ENCODE data around the gene EEF1A2.
A peak's percentile ranks its signal among the peaks of the same experiment; 100 is the strongest.

The EEF1A2 gene

GRCh38 chr20:63498960-63499337, at the start of gene EEF1A2:
EEF1A2 (minus strand) TSS chr20:63499083; CDS start chr20:63497763, 1,320 bp downstream.
- no peak for DNase-seq

- DNase-seq, result no peak
Measured at GRCh38 chr20:63548542-63548941, 49.7 kb upstream of the EEF1A2 start.

GRCh38 chr20:63547725-63548480, 49.0 kb upstream of the EEF1A2 start, which contains the start of gene SRMS:
SRMS (minus strand) TSS chr20:63547749; CDS start chr20:63547463, 286 bp downstream.
- no peak for DNase-seq

- no peak for DNase-seq
Measured at GRCh38 chr20:63546956-63547724, 48.3 kb upstream of the EEF1A2 start.

GRCh38 chr20:63546256-63546955, 47.5 kb upstream of the EEF1A2 start:
- no peak for DNase-seq

- DNase-seq, result no peak
Measured at GRCh38 chr20:63545814-63546213, 46.9 kb upstream of the EEF1A2 start.

GRCh38 chr20:63544958-63545516, 46.2 kb upstream of the EEF1A2 start:
- DNase-seq, result no peak

- DNase-seq, result no peak
Measured at GRCh38 chr20:63544241-63544957, 45.5 kb upstream of the EEF1A2 start.

GRCh38 chr20:63543733-63544132, 44.9 kb upstream of the EEF1A2 start:
- no peak for DNase-seq

- DNase-seq, result no peak
Measured at GRCh38 chr20:63543131-63543530, 44.2 kb upstream of the EEF1A2 start.

- DNase-seq, result no peak
Measured at GRCh38 chr20:63542696-63543095, 43.8 kb upstream of the EEF1A2 start.

- no peak for DNase-seq
Measured at GRCh38 chr20:63542031-63542559, 43.2 kb upstream of the EEF1A2 start.

- no peak for DNase-seq
Measured at GRCh38 chr20:63541371-63541770, 42.5 kb upstream of the EEF1A2 start.

- DNase-seq, result no peak
Measured at GRCh38 chr20:63540417-63541186, 41.7 kb upstream of the EEF1A2 start.

- no peak for DNase-seq
Measured at GRCh38 chr20:63539441-63540370, 40.8 kb upstream of the EEF1A2 start.

GRCh38 chr20:63539092-63539430, 40.2 kb upstream of the EEF1A2 start:
- no peak for DNase-seq

- no peak for DNase-seq
Measured at GRCh38 chr20:63538204-63539091, 39.6 kb upstream of the EEF1A2 start.

- peak; percentile 85 for DNase-seq
Measured at GRCh38 chr20:63537525-63538203, 38.8 kb upstream of the EEF1A2 start.

All from left hindlimb (tissue), 1 donor.